ENCODE results near the gene ULK3.

The ULK3 gene

GRCh38 chr15:74851960-74852359 is 9.0 kb upstream of the ULK3 start:
- Histone ChIP-seq H2BK5ac (ENCODE audit: low read length) (no peak overlapping the region), H2BK15ac (replicated peaks; ENCODE audit: low read depth) (no peak overlapping the region), H3K4me3 (ENCODE audit: low read length) (no peak overlapping the region), H3K4me2 (ENCODE audit: low read length) (no peak overlapping the region), H3K9ac (ENCODE audit: low read length) (no peak overlapping the region), H3K27ac (ENCODE audit: low read depth, low read length) (no peak overlapping the region), H3K4me1 (ENCODE audit: control insufficient read depth, low read depth, low read length) (no peaks in the 10 kb centered on the region), H3K56ac (ENCODE audit: low read length) (no peak overlapping the region), H3K4ac (ENCODE audit: low read depth, low read length) (no peak overlapping the region), H3K79me2 (ENCODE audit: control insufficient read depth, insufficient read depth, low read length) (no peaks in the 10 kb centered on the region), H4K8ac (ENCODE audit: low read depth, low read length) (no peak overlapping the region), H2BK120ac (ENCODE audit: low read depth, low read length) (no peak overlapping the region), H3K23ac (ENCODE audit: low read length) (no peak overlapping the region), H3K18ac (ENCODE audit: low read length) (no peak overlapping the region), H3K36me3 (ENCODE audit: control insufficient read depth, insufficient read depth, low read length) (peaks cover 1% of the 10 kb centered on the region), H3K27me3 (ENCODE audit: insufficient read depth, low read length, poor library complexity) (no peaks in the 10 kb centered on the region), H2AK5ac (ENCODE audit: low read length) (no peak overlapping the region), H3K79me1 (ENCODE audit: low read length) (no peaks in the 10 kb centered on the region), H4K5ac (ENCODE audit: low read length) (no peak overlapping the region)
- no peak for DNase-seq
- WGBS (ENCODE audit: extremely low coverage, insufficient coverage, low lambda C conversion rate), result no CpG with 5 or more reads among the region's 7 CpGs

DNA sequence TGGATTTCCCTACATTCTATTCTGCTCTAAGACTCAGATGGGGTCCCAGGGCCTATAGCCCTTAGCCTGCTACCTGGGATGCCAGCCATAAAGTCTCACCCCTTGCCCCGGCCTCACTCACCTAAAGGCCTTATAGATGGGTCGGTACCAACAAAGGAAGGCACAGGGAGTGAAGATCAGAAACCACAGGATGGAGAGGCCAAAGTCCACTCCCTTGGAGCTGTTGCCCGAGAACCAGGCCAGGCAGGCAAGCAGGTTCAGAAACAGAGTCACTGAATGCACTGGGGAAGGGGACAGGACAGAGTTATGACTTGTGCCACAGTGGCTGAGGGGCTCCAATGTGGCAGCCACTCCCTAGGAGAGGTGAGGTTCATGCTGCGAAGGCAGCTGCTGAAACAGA is 7.4 kb upstream of the ULK3 start:
- no peak overlapping the region for H3K9ac ChIP-seq (ENCODE audit: low read length)
- no peaks in the 10 kb centered on the region for H3K79me2 ChIP-seq (ENCODE audit: control insufficient read depth, insufficient read depth, low read length)
- no peak overlapping the region for H2BK5ac ChIP-seq (ENCODE audit: low read length)
- WGBS (ENCODE audit: extremely low coverage, insufficient coverage, low lambda C conversion rate), result no CpG with 5 or more reads among the region's 4 CpGs
- H3K18ac ChIP-seq (ENCODE audit: low read length), result no peak overlapping the region
- DNase-seq, result no peak
- no peak overlapping the region for H4K8ac ChIP-seq (ENCODE audit: low read depth, low read length)
- H3K4me3 ChIP-seq (ENCODE audit: low read length), result no peak overlapping the region
- H3K4ac ChIP-seq (ENCODE audit: low read depth, low read length), result no peak overlapping the region
- no peak overlapping the region for H4K5ac ChIP-seq (ENCODE audit: low read length)
- no peaks in the 10 kb centered on the region for H3K4me1 ChIP-seq (ENCODE audit: control insufficient read depth, low read depth, low read length)
- no peaks in the 10 kb centered on the region for H3K79me1 ChIP-seq (ENCODE audit: low read length)
- H3K36me3 ChIP-seq (ENCODE audit: control insufficient read depth, insufficient read depth, low read length), result peaks cover 1% of the 10 kb centered on the region
- no peak overlapping the region for H2BK15ac ChIP-seq (replicated peaks; ENCODE audit: low read depth)
- H2BK120ac ChIP-seq (ENCODE audit: low read depth, low read length), result no peak overlapping the region
- no peak overlapping the region for H3K23ac ChIP-seq (ENCODE audit: low read length)
- H3K27ac ChIP-seq (ENCODE audit: low read depth, low read length), result no peak overlapping the region
- no peak overlapping the region for H3K56ac ChIP-seq (ENCODE audit: low read length)
- H2AK5ac ChIP-seq (ENCODE audit: low read length), result no peak overlapping the region
- H3K4me2 ChIP-seq (ENCODE audit: low read length), result no peak overlapping the region
- no peaks in the 10 kb centered on the region for H3K27me3 ChIP-seq (ENCODE audit: insufficient read depth, low read length, poor library complexity)

DNA sequence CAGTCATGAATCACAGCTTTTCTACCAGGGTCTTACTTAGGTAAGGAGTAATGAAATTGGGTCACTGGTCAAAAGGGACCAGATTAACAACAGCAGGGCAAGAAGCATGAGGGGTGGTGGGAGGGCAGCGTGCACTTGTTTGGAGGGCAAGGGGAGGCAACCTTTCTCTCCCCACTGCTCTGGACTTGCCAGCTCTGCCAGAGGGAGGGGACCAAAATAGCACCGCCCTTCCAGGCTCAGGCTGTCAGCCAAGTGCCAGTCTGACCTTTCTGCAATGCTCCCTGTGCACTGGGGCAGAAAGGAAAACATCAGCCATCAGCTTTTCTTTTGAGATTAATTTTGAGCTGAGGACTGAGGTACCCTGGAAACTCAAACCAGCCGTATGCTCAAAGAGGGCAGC is 4.5 kb upstream of the ULK3 start:
- H3K27me3 ChIP-seq (ENCODE audit: insufficient read depth, low read length, poor library complexity), result no peaks in the 10 kb centered on the region
- no peak overlapping the region for H2BK5ac ChIP-seq (ENCODE audit: low read length)
- H3K4me2 ChIP-seq (ENCODE audit: low read length), result no peak overlapping the region
- no peaks in the 10 kb centered on the region for H3K79me2 ChIP-seq (ENCODE audit: control insufficient read depth, insufficient read depth, low read length)
- peaks cover 1% of the 10 kb centered on the region for H3K36me3 ChIP-seq (ENCODE audit: control insufficient read depth, insufficient read depth, low read length)
- no peak overlapping the region for H3K27ac ChIP-seq (ENCODE audit: low read depth, low read length)
- no peaks in the 10 kb centered on the region for H3K79me1 ChIP-seq (ENCODE audit: low read length)
- H3K4ac ChIP-seq (ENCODE audit: low read depth, low read length), result no peak overlapping the region
- H4K5ac ChIP-seq (ENCODE audit: low read length), result no peak overlapping the region
- no peak for DNase-seq
- no peak overlapping the region for H3K9ac ChIP-seq (ENCODE audit: low read length)
- H2BK120ac ChIP-seq (ENCODE audit: low read depth, low read length), result no peak overlapping the region
- H3K18ac ChIP-seq (ENCODE audit: low read length), result no peak overlapping the region
- H3K4me3 ChIP-seq (ENCODE audit: low read length), result no peak overlapping the region
- no peak overlapping the region for H3K23ac ChIP-seq (ENCODE audit: low read length)
- no peak overlapping the region for H3K56ac ChIP-seq (ENCODE audit: low read length)
- no peaks in the 10 kb centered on the region for H3K4me1 ChIP-seq (ENCODE audit: control insufficient read depth, low read depth, low read length)
- no peak overlapping the region for H4K8ac ChIP-seq (ENCODE audit: low read depth, low read length)
- no peak overlapping the region for H2AK5ac ChIP-seq (ENCODE audit: low read length)
- WGBS (ENCODE audit: extremely low coverage, insufficient coverage, low lambda C conversion rate), result no CpG with 5 or more reads among the region's 3 CpGs
- H2BK15ac ChIP-seq (replicated peaks; ENCODE audit: low read depth), result no peak overlapping the region

- no peak for DNase-seq
- Histone ChIP-seq H3K79me1 (ENCODE audit: low read length) (no peaks in the 10 kb centered on the region), H2BK15ac (replicated peaks; ENCODE audit: low read depth) (no peak overlapping the region), H3K4me1 (ENCODE audit: control insufficient read depth, low read depth, low read length) (peaks cover 3% of the 10 kb centered on the region), H3K79me2 (ENCODE audit: control insufficient read depth, insufficient read depth, low read length) (no peaks in the 10 kb centered on the region), H3K4ac (ENCODE audit: low read depth, low read length) (no peak overlapping the region), H3K56ac (ENCODE audit: low read length) (no peak overlapping the region), H2AK5ac (ENCODE audit: low read length) (no peak overlapping the region), H3K9ac (ENCODE audit: low read length) (no peak overlapping the region), H3K27ac (ENCODE audit: low read depth, low read length) (no peak overlapping the region), H4K8ac (ENCODE audit: low read depth, low read length) (no peak overlapping the region), H3K18ac (ENCODE audit: low read length) (no peak overlapping the region), H2BK120ac (ENCODE audit: low read depth, low read length) (no peak overlapping the region), H4K5ac (ENCODE audit: low read length) (no peak overlapping the region), H2BK5ac (ENCODE audit: low read length) (no peak overlapping the region), H3K27me3 (ENCODE audit: insufficient read depth, low read length, poor library complexity) (no peaks in the 10 kb centered on the region), H3K36me3 (ENCODE audit: control insufficient read depth, insufficient read depth, low read length) (no peaks in the 10 kb centered on the region), H3K4me3 (ENCODE audit: low read length) (no peak overlapping the region), H3K23ac (ENCODE audit: low read length) (no peak overlapping the region), H3K4me2 (ENCODE audit: low read length) (no peak overlapping the region)
- WGBS (ENCODE audit: extremely low coverage, insufficient coverage, low lambda C conversion rate), result no CpG with 5 or more reads among the region's 4 CpGs
Observed at GRCh38 chr15:74845581-74845980, 2.6 kb upstream of the ULK3 start.

DNA sequence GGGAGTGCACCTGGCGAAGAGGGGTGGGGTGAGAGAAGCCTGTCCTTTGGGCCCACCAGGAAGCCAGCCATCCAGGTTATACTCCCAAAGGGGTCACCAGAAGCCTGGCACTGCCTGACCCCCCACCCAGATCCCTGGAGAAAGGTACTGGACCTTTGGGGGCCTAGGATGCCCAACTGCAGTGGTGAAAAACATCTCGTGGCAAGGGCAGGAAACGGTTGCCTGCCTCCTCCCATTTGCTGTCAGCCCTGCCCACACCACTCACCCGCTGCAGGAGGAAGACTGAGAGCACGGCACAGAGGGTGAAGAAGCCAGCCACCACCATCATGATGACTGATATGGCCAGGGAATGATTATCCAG is 2.2 kb upstream of the ULK3 start:
- Histone ChIP-seq H3K4me3 (ENCODE audit: low read length) (no peak overlapping the region), H2BK120ac (ENCODE audit: low read depth, low read length) (no peak overlapping the region), H3K36me3 (ENCODE audit: control insufficient read depth, insufficient read depth, low read length) (no peaks in the 10 kb centered on the region), H3K18ac (ENCODE audit: low read length) (no peak overlapping the region), H3K4me1 (ENCODE audit: control insufficient read depth, low read depth, low read length) (peaks cover 3% of the 10 kb centered on the region), H3K4ac (ENCODE audit: low read depth, low read length) (no peak overlapping the region), H3K27me3 (ENCODE audit: insufficient read depth, low read length, poor library complexity) (no peaks in the 10 kb centered on the region), H3K4me2 (ENCODE audit: low read length) (no peak overlapping the region), H2BK15ac (replicated peaks; ENCODE audit: low read depth) (no peak overlapping the region), H2BK5ac (ENCODE audit: low read length) (no peak overlapping the region), H3K9ac (ENCODE audit: low read length) (no peak overlapping the region), H3K56ac (ENCODE audit: low read length) (no peak overlapping the region), H2AK5ac (ENCODE audit: low read length) (no peak overlapping the region), H4K5ac (ENCODE audit: low read length) (no peak overlapping the region), H3K79me1 (ENCODE audit: low read length) (no peaks in the 10 kb centered on the region), H3K27ac (ENCODE audit: low read depth, low read length) (no peak overlapping the region), H3K23ac (ENCODE audit: low read length) (no peak overlapping the region), H3K79me2 (ENCODE audit: control insufficient read depth, insufficient read depth, low read length) (no peaks in the 10 kb centered on the region), H4K8ac (ENCODE audit: low read depth, low read length) (no peak overlapping the region)
- no CpG with 5 or more reads among the region's 5 CpGs for WGBS (ENCODE audit: extremely low coverage, insufficient coverage, low lambda C conversion rate)
- DNase-seq, result no peak

- Histone ChIP-seq H3K56ac (ENCODE audit: low read length) (no peak overlapping the region), H3K4me3 (ENCODE audit: low read length) (no peak overlapping the region), H4K8ac (ENCODE audit: low read depth, low read length) (no peak overlapping the region), H3K79me2 (ENCODE audit: control insufficient read depth, insufficient read depth, low read length) (no peaks in the 10 kb centered on the region), H2BK5ac (ENCODE audit: low read length) (no peak overlapping the region), H2BK120ac (ENCODE audit: low read depth, low read length) (no peak overlapping the region), H3K18ac (ENCODE audit: low read length) (no peak overlapping the region), H3K27ac (ENCODE audit: low read depth, low read length) (no peak overlapping the region), H3K23ac (ENCODE audit: low read length) (no peak overlapping the region), H3K4ac (ENCODE audit: low read depth, low read length) (no peak overlapping the region), H3K79me1 (ENCODE audit: low read length) (no peaks in the 10 kb centered on the region), H2BK15ac (replicated peaks; ENCODE audit: low read depth) (no peak overlapping the region), H2AK5ac (ENCODE audit: low read length) (peak overlapping the region; percentile 45), H3K4me1 (ENCODE audit: control insufficient read depth, low read depth, low read length) (peaks cover 3% of the 10 kb centered on the region), H3K27me3 (ENCODE audit: insufficient read depth, low read length, poor library complexity) (no peaks in the 10 kb centered on the region), H3K4me2 (ENCODE audit: low read length) (no peak overlapping the region), H3K9ac (ENCODE audit: low read length) (no peak overlapping the region), H3K36me3 (ENCODE audit: control insufficient read depth, insufficient read depth, low read length) (no peaks in the 10 kb centered on the region), H4K5ac (ENCODE audit: low read length) (peak overlapping the region; percentile 49)
- no peak for DNase-seq
- no CpG with 5 or more reads among the region's 12 CpGs for WGBS (ENCODE audit: extremely low coverage, insufficient coverage, low lambda C conversion rate)
Observed at GRCh38 chr15:74844319-74845207, 1.6 kb upstream of the ULK3 start.

All from mesendoderm (in vitro differentiated cells).